SU-DHL-6 (cell line): Measurements from ENCODE around the gene CCDC142.

Experiments used
- H2AFZ ChIP-seq: fragments of 200-600 bp; sonication (generic); 2 replicates; pipeline ENCODE4 v1.6.1; 2014; ENCODE audit warnings: low read depth, mild to moderate bottlenecking, moderate library complexity, mixed read lengths, antibody characterized with exemption, low read length; ENCODE audit not compliant: severe bottlenecking
- H3F3A ChIP-seq: fragments of 200-600 bp; shearing (Covaris generic); 2 replicates; pipeline ENCODE4 v1.6.0; 2016; ENCODE audit warnings: antibody characterized with exemption, mild to moderate bottlenecking; ENCODE audit not compliant: insufficient read depth
- H3K27ac ChIP-seq: fragments of 200-600 bp; sonication (generic); 2 replicates; pipeline ENCODE4 v1.5.1; 2016; ENCODE audit warnings: low read depth, mild to moderate bottlenecking, low read length, moderate library complexity, mixed read lengths
- H3K27me3 ChIP-seq: fragments of 200-600 bp; sonication (generic), shearing (Covaris generic); 2 replicates; pipeline ENCODE4 v1.6.0; 2014; ENCODE audit warnings: mild to moderate bottlenecking, low read length
- H3K36me3 ChIP-seq: fragments of 200-600 bp; sonication (generic); 2 replicates; pipeline ENCODE4 v1.6.1; 2014; ENCODE audit warnings: mild to moderate bottlenecking, low read length, mixed read lengths
- H3K4me2 ChIP-seq: fragments of 300-600, 200-600 bp; shearing (Covaris generic), sonication (generic); 2 replicates; pipeline ENCODE4 v1.6.0; 2014; ENCODE audit warnings: low read length, low read depth, mild to moderate bottlenecking; ENCODE audit not compliant: poor library complexity, severe bottlenecking
- H3K4me3 ChIP-seq: fragments of 200-600 bp; sonication (generic); 2 replicates; pipeline ENCODE4 v1.5.1; 2014; ENCODE audit warnings: antibody characterized with exemption, low read length, mild to moderate bottlenecking, mixed read lengths; ENCODE audit not compliant: insufficient read depth, poor library complexity, severe bottlenecking
- H3K79me2 ChIP-seq: fragments of 200-600 bp; sonication (generic); 2 replicates; pipeline ENCODE4 v1.6.1; 2014; ENCODE audit warnings: mild to moderate bottlenecking, low read length, moderate library complexity; ENCODE audit not compliant: insufficient read depth
- H3K9ac ChIP-seq: fragments of 200-600 bp; sonication (generic); 2 replicates; pipeline ENCODE4 v1.7.0; 2014; ENCODE audit warnings: mild to moderate bottlenecking, low read length
- H3K9me2 ChIP-seq: fragments of 200-600 bp; sonication (generic); replicated peaks from 2 replicates; pipeline ENCODE4 v1.6.1; 2014; ENCODE audit warnings: low read length; ENCODE audit not compliant: insufficient read depth
- H3K9me3 ChIP-seq: fragments of 200-600 bp; sonication (generic); 2 replicates; pipeline ENCODE4 v1.6.1; 2014; ENCODE audit warnings: low read length, mixed read lengths; ENCODE audit not compliant: insufficient read depth
- H4K20me1 ChIP-seq: fragments of 200-600 bp; sonication (generic); 2 replicates; pipeline ENCODE4 v1.6.1; 2014; ENCODE audit warnings: low read depth, mild to moderate bottlenecking, antibody characterized with exemption, low read length, moderate library complexity, mixed read lengths
- CTCF ChIP-seq: fragments of 200-600 bp; sonication (generic); IDR thresholded peaks from one replicate; pipeline ENCODE4 v1.5.1; 2017; ENCODE audit warnings: antibody characterized with exemption, mild to moderate bottlenecking, low read length, moderate library complexity; ENCODE audit not compliant: insufficient read depth, poor library complexity, severe bottlenecking
- EZH2phosphoT487 ChIP-seq: fragments of 200-600 bp; sonication (generic), shearing (Covaris generic); conservative IDR thresholded peaks from 2 replicates; pipeline ENCODE4 v1.6.1; 2018; ENCODE audit warnings: mild to moderate bottlenecking, antibody characterized with exemption, low read length, moderate library complexity, mixed read lengths

Gene CCDC142

GRCh38 chr2:74524955-74525716, 42.3 kb upstream of the CCDC142 start:
- H3K36me3 ChIP-seq, result peaks cover 11% of the 10 kb centered on the region
- H3K27me3 ChIP-seq, result no peaks in the 10 kb centered on the region
- H2AFZ ChIP-seq, result no peak overlapping the region
- no peaks in the 10 kb centered on the region for H3K9me2 ChIP-seq
- H3K9me3 ChIP-seq, result no peaks in the 10 kb centered on the region
- no peak overlapping the region for H3K4me2 ChIP-seq
- 0 out of 2 replicates have a peak, but pooled peaks cover 6% of the 10 kb centered on the region for H3F3A ChIP-seq
- no peak overlapping the region for H3K9ac ChIP-seq
- no peak for TF ChIP-seq EZH2phosphoT487
- H3K4me3 ChIP-seq, result no peak overlapping the region
- no peaks in the 10 kb centered on the region for H4K20me1 ChIP-seq
- peaks cover 21% of the 10 kb centered on the region for H3K79me2 ChIP-seq
- H3K27ac ChIP-seq, result no peak overlapping the region

GRCh38 chr2:74524005-74524404, 41.2 kb upstream of the CCDC142 start:
- Histone ChIP-seq H3K9me3 (no peaks in the 10 kb centered on the region), H3K79me2 (peaks cover 14% of the 10 kb centered on the region), H3F3A (0 out of 2 replicates have a peak, but pooled peaks cover 6% of the 10 kb centered on the region), H3K27ac (no peak overlapping the region), H3K9me2 (no peaks in the 10 kb centered on the region), H2AFZ (no peak overlapping the region), H3K4me2 (no peak overlapping the region), H3K4me3 (no peak overlapping the region), H3K9ac (no peak overlapping the region), H3K36me3 (peaks cover 11% of the 10 kb centered on the region), H4K20me1 (no peaks in the 10 kb centered on the region), H3K27me3 (no peaks in the 10 kb centered on the region)
- no peak for TF ChIP-seq EZH2phosphoT487
- no peak for TF ChIP-seq CTCF

- no peak for TF ChIP-seq EZH2phosphoT487
- TF ChIP-seq CTCF, result no peak
- H3K9me3 ChIP-seq, result no peaks in the 10 kb centered on the region
- H3K9ac ChIP-seq, result no peak overlapping the region
- H3K27ac ChIP-seq, result no peak overlapping the region
- peaks cover 11% of the 10 kb centered on the region for H3K36me3 ChIP-seq
- 0 out of 2 replicates have a peak, but pooled peaks cover 6% of the 10 kb centered on the region for H3F3A ChIP-seq
- no peaks in the 10 kb centered on the region for H3K27me3 ChIP-seq
- H3K79me2 ChIP-seq, result no peaks in the 10 kb centered on the region; the same call in 1 of the 2 replicates
- no peak overlapping the region for H3K4me3 ChIP-seq
- no peak overlapping the region for H2AFZ ChIP-seq
- no peak overlapping the region for H3K4me2 ChIP-seq
- no peaks in the 10 kb centered on the region for H4K20me1 ChIP-seq
- H3K9me2 ChIP-seq, result no peaks in the 10 kb centered on the region
Observed at GRCh38 chr2:74522516-74522915, 39.7 kb upstream of the CCDC142 start.

GRCh38 chr2:74516650-74517049, 33.9 kb upstream of the CCDC142 start:
- no peak overlapping the region for H2AFZ ChIP-seq
- no peaks in the 10 kb centered on the region for H3K27me3 ChIP-seq
- H3K79me2 ChIP-seq, result no peaks in the 10 kb centered on the region
- H3K4me2 ChIP-seq, result no peak overlapping the region
- H3K9me3 ChIP-seq, result no peaks in the 10 kb centered on the region
- H4K20me1 ChIP-seq, result no peaks in the 10 kb centered on the region
- H3K36me3 ChIP-seq, result no peaks in the 10 kb centered on the region
- no peaks in the 10 kb centered on the region for H3F3A ChIP-seq
- no peaks in the 10 kb centered on the region for H3K9me2 ChIP-seq
- H3K9ac ChIP-seq, result no peak overlapping the region
- H3K27ac ChIP-seq, result no peak overlapping the region
- H3K4me3 ChIP-seq, result no peak overlapping the region
- TF ChIP-seq EZH2phosphoT487 (no peak), CTCF (no peak)
